HG03575 (cell line): ENCODE data around the gene ANKRD6.

Experiments used
- ATAC-seq: cut with Tn5 transposase; IDR thresholded peaks from one replicate; pipeline ENCODE4 v1.9.1; 2021; ENCODE audit not compliant: unreplicated experiment, insufficient number of reproducible peaks, low FRiP score; ENCODE audit errors: extremely low read depth

ANKRD6 gene

DNA sequence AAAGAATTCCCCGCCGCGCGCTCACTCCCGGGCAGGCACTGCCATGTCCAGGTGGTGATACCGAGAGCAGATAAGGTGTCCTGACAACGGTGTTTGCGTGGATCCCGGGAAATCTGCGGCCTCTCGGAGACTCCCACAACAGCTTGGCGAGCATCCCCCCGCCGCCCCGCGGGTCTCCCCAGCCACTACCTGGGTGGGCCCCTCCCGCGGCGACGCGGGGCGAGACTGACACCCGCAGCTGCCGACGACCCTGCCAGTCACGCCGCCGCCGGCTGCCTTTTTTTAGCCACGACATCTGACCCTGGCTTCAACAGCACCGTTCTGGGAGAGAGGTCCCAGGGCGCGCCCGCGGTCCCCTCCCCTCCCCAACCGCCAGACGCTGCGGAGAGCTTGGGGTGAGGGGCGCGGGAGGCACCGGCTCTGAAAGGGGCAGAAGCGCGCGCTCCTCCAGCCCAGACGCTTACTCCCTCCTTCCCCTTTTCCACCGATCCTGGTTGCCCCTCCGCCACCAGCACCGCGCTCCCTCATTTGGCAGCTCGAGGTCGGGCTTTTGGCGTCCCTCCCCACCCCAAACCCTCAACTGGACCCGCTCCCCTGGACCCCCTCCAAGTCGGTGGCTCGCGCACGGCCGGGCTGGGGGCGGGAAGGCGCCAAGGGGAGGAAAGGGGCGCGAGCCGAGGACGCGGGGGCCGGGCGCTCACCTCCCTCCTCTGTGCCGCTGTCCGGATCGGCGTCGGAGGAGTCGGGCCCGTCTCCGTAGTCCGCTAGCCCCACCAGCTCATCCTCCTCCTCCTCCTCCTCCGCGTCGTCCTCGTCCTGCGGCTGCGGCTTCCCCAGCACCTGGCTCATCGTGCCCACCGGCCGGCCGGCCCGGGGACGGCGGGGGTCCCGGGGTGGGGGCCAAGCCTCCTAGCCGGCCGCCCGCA, 21.5 kb upstream of the ANKRD6 start:
- no peak for ATAC-seq

DNA sequence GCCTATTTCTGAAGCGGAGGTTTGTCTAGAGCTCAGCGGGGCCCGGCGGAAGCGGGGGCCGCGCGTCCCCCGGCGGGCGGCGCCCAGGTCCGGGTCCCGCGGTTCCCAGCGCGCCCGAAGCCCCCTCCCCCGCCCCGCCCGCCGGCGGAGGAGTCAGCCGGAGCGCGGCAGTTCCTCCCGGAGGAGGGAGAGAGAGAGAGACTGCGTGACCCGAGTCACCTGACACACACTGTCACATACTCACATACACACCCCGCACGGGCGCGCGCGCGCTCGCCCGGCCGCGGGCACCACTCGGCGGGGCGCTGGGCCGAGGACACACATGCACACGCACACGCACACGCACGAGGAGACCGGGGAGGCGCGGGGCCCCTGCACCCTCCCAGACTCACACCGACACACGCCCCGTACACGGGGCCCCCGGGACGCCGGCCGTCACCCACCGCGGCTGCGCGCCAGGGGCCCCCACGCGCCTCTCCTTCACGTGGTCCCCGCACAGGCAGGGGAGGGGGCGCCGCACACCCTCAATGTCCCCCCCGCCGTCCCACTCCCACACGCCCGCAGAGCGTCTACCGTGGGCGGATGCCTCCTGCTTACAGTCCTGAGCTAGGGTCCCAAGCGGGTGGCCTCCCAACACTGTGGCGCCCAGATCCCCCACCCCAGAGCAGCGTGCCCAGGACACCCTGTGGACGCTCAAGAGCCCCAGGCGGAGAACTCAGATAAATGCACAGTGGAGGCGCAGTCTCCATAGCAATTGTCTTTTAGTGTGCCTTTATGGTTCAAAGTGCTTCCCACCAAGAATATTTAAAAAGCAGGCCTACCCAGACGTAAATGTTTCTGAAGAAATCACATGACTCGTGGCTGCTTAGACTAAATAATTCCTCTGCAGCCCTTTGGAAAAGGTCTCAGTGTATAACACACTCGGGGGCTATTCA, 20.6 kb upstream of the ANKRD6 start, which contains the start of gene RRAGD:
RRAGD (minus strand) TSS at position 203 of the 935 bp plus-strand sequence. CDS start 280 bp downstream, outside the sequence.
- ATAC-seq, result no peak

DNA sequence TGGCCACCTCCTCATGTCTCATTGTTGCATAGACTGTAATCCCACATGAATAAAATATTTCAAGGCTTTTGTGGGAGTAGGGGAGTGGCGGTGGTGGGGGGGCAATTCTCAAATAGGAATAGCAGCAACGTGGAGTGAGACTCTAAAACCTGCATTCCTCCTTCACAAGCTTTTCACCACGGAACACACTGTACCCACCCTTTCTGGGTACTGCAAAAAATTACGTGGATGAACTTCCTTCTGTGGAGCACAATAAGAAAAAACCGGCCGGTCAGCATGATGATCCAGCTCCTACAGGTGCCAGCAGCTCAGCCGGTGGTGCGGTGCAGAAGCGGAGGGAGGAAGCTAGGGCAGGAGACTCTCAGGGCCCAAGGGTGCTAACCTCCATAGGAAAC, 19.9 kb upstream of the ANKRD6 start:
- no peak for ATAC-seq

DNA sequence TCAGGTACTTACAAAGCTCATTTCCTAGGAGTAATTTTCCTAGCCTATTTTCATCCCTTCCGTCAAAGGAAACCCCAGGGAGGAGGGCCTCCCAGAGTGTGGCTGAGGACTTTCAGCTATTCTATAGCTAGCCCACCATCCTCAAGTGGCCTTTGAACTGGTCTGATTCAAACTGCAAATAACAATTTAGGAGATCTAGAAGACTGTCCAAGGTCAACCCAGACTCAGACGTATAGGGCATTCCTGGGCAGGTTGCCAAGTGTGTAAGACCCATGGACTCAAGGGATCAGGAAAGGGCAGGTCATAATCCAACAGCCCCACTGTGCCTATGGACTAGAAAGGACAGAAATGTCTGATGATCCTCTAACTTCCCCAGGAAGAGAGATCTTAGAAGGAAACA, 18.7 kb upstream of the ANKRD6 start:
- no peak for ATAC-seq

DNA sequence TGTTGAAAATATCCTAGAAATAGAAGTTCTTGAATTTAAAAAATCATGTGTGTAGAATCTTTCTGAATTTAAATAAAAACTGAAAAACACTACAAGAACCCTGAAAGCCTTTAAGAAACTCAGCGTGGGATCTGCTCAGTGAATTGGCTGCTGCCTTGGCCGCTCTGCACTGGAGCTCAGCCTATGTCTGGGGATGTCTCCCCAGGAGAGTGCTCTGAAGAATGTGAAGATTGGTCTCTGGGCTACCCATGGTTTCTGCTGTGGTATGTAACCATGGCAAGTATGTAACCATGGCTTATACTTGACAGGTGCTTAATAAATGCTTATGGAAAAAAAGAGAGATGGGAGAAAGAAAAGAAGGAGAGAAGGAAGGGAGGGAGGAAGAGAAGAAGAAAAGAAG, 17.8 kb upstream of the ANKRD6 start:
- ATAC-seq, result no peak

DNA sequence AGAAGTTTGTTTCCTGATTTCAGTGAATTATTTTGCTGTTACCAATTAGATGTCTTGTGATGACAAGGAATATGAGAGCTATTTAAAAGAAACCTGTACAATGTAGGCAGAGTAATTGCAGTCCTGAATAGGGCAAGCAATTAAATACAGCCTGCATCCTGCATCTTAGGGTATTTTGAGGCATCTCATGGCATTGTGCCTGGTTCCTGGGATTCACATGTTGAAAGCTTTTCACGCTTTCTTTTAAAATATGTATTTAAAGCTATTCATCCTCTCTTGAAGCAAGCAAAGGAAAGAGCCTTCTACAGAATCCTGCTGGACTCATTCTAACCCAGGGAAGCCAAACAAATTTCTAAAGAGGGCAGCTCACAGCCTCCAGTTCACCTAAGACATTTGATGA, 16.2 kb upstream of the ANKRD6 start:
- ATAC-seq, result no peak

DNA sequence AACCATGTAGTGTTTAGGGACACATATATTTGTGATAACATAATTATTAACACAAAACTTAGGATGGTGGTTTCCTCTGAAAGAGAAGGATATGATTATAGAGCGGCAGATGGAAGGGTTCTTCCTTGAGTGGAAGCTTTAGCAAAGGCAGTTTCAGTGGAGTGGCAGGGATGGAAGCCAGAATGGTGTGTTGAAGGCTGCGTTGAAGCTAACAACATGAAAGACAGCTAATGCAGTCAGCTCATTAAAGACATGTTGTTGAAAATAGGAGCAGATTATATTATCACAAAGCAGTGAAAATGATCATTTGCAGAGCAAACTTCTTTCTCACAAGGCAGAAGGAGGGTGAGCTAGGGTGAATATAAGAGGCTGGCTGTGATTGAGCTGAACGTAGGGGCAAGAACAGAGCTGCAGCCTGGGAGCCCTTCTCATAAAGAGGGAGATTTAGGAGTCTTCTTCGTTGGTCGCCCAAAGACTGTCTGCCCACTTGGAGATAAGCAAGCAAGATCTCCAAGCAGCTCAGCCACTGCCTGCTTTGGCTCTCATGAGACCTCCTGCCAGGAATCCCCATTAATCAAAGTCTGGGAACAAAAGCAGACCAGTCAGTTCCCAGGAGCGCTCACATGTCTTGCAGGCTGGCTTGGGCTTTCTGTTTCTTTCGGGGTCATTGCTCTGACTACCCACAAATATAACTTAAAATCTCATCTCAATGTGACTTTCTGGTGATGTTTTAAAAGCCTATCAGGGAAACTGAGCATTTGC, 2.6 kb upstream of the ANKRD6 start:
- ATAC-seq, result no peak

DNA sequence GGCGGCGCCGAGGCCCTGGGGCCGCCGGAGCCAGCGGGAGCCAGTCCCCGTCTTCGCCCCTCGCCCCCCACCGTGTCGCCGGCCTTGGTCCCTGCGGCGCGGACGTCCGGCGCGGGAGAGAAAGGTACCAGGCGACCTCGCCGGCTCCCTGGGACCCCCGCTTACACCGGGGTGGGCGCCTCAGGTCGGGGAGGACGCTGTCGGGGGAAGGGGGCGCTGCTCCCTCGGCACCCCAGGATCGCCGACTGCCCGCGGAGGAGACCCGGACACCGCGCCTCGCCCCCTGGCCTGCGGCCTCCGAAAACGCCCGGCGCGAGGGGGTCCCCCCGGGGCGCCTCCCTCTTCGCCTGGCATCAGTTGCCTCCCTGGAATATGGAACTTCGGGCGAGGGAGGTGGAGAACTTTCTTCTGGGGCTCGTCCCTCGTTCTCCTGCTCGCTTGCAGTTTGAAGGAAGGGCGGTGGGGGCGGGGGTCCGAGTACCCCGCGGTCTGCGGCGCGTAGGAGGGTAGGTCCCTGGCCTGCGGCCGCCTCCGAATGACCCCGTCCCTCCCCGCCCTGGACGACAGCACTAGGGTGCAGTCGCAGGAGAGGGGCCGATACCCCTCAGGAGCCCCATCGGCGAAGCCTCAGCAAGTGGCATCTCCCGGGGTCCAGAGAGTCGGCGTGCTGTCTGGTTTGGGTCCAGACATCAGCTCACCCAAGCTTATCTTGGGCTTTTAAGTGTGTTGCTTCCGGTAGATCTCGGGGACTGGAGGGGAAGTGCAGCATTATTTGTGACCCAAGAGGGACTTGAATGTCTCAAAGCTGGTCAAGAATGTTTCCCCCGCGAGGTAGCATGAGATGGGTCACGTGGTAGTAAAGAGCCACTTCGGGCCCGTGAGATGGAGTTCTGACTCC, 549 bp downstream of the ANKRD6 start:
- ATAC-seq, result no peak

DNA sequence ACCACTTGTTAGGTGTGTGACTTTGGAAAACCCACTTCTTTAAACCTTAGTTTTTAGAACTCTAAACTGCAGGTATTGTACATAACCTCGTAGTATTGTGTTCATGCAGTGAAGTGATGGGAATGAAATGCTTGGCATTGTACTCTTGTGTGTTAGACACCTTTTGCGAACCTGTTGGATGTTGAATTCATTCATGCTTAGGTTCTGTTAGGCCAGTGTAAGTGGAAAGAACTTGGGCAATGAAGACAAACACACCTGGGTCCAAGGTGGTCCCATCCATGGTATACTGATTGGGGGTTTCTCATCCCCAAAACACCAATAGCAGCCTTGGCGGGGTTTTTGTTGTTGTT, 1.2 kb downstream of the ANKRD6 start:
- ATAC-seq, result no peak

DNA sequence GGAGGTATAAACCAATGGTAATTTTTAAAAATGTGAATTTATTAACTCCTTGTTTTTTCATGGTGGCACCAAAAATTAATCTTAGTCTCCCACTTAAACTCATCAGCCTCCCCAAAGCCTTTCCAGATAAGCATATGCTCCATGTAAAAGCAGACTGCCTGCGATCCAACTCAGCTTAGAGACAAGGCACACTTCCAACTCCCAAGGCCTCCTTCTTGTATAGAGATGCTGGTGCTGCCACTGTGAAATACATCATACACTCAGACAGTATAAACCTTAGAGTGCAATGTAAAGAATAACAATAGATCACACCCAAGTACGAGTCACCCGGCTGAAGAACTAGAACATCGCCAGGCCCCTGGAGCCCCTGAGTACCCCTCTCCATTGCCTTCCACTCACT, 2.0 kb downstream of the ANKRD6 start:
- ATAC-seq, result no peak

DNA sequence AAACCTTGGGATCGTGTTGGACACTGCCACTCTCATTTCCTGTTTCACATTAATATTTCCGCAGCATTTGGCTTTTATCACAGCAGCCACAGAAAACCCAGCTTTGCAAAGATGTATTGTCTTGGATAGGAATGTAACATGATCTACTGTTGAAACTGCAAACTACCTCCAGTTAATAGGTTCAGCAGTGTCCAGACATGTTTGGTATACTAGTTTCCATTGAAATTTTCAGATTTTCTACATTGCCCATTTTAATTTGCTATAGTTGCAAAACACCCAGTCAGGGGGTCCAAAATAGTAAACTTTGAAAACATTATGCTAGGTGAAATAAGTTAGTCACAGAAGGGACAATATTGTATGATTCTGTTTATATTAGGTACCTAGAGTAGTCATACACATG, 3.3 kb downstream of the ANKRD6 start:
- no peak for ATAC-seq

DNA sequence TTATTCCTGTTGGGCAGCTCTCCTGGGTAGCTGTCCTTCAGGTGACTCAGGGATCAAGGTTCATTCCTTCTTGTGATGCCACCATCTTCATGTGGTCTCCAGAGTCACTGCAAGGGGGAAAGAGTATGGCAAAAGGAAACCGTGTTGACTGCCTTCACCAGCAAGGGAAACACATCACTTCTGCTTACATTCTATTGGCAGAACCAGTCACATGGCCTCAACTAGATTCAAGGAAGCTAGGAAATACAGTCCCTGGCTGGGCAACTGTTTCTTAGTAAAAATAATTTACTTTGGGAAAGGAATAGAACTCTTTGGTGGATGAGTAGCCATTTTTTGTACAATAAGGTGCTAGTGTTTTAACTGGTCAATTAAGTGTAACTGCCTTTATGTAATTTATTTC, 5.3 kb downstream of the ANKRD6 start:
- no peak for ATAC-seq

DNA sequence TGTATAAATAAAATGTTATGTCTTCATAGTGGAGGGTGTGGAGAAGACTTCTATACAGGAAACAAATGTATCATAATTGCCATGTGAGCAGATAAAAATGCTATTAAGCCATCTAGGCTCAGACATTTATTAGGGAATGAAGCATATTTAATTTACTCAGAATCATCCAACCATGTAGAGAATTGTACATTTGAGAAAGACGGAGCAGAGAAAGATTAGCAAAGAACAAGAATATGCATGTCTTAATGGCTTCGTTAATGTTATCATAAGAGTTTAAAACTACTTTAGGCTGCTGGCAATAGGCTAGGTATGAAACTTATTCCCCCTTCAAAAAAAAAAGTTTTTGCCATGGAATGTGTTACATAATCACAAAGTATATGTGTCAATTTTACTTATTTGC, 6.1 kb downstream of the ANKRD6 start:
- no peak for ATAC-seq

DNA sequence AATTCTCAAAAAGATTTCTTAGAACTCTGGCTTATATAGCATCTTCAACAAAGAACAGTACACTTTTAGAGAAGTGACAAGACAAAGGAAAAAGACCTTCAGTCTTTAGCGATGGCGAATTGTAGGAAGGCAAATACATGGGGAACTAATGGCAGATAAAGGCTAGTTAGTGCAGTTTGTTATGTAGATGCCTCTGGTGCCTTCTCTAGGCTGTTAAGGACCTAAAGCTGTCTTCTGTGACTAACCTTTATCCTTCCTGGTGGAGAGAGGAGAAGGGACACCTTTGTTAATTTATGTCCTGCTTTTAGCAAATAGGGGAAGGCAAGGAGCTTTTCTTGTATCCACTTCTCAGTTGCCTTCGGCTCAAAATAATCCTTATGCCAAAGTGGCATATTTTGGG, 7.2 kb downstream of the ANKRD6 start:
- no peak for ATAC-seq

DNA sequence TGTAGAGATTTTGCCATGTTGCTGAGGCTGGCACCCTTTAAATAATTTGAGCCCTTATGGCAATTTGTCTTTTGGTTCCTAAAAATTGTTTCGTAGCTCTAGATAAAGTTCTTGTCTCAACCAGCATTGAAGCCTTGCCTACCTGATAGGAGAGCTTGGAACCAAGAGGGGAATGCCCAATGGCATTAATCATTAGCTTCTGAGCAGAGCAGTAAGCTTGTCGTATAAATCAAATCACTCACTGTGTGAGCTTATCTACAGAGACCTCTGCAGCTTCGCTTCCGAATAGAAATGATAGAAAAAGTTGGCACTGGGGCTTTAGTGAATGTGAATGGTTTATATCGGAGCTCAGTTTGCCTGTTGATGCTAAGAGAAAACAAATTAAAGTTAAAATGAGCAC, 10.7 kb downstream of the ANKRD6 start:
- no peak for ATAC-seq

DNA sequence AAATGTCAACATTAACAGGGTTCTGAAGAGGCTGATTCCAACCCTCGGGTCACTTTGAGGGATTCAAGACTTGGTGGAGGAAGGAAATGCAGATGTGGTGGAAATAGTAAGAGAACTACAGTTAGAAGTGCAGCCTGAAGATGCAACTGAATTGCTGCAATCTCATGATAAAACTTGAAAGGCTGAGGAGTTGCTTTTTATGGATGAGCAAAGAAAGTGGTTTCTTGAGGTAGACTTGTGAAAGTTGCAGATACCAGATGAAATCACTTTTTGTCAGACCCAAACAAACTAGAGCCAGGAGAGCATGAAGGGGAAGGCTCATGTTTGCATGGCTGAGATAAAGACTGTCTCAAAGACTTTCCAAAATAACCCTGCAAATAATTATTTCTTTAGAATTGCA, 16.2 kb downstream of the ANKRD6 start:
- ATAC-seq, result no peak

DNA sequence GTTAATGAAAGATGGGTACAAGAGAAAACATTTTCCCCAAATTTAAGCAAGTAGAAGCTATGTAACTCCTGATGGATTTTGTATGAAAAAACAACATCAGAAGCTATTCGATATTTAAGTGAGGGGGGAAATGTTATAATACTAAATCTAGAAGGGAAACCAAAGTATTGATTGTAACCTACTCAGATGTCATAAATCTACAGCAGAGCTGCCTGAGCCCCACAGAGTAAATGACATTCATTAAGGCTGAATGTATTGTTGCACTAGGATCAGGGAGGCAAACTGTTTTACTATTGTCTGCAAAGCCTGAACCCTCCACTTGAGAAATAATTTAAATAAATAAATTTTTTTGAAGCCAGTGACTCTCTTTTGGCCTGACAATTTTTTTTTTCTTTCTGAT, 19.3 kb downstream of the ANKRD6 start:
- no peak for ATAC-seq

DNA sequence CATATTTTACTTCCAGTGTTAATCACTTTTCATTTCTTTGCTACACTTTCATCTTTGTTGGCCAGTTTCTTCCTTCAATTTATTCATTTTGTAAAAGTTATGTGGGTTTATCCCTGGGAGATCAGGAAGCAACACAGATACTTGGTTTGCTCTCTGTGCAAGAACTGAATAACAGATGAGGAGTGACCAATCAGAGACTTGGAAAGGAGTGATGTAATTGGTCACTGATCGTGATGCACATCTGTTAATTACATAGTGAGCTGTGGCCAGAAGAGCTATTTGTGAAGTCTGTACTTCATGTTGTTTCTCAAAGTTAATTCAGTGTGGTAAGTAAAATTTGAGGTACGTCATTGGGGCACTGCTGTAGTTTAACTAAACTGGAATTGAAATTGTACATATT, 21.3 kb downstream of the ANKRD6 start:
- ATAC-seq, result no peak
